Measurements from ENCODE around the gene AFTPH.

DNA sequence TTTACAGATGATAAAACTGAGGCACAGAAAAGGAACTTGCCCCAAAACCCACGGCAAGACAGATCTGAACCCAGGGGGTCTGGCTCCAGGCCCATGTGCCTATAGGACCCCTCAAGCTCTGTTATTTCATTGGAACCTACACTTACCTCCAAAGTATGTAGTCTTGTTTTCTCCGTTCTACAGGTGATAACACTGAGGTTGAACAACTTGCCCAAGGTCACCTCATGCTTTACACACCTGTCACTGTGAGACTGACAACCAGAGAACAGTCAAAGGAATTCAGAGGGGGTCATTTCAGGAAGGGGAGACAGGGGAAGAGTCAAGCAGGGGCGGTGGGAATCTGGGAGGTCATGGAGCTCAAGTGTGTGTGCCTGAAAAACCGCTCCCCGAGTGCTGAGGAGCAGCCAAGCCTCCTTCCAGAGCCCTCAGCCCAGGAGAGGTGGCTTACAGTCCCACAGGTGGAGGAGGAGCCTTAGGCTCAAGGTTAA, 81.9 kb downstream of the AFTPH start:
- no peak for TF ChIP-seq POLR2A (IDR thresholded peaks at IDR 0.05)
- TF ChIP-seq, protein P1, sequence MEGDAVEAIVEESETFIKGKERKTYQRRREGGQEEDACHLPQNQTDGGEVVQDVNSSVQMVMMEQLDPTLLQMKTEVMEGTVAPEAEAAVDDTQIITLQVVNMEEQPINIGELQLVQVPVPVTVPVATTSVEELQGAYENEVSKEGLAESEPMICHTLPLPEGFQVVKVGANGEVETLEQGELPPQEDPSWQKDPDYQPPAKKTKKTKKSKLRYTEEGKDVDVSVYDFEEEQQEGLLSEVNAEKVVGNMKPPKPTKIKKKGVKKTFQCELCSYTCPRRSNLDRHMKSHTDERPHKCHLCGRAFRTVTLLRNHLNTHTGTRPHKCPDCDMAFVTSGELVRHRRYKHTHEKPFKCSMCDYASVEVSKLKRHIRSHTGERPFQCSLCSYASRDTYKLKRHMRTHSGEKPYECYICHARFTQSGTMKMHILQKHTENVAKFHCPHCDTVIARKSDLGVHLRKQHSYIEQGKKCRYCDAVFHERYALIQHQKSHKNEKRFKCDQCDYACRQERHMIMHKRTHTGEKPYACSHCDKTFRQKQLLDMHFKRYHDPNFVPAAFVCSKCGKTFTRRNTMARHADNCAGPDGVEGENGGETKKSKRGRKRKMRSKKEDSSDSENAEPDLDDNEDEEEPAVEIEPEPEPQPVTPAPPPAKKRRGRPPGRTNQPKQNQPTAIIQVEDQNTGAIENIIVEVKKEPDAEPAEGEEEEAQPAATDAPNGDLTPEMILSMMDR (IDR thresholded peaks at IDR 0.05): no peak

All from body of pancreas (tissue), 4 donors.